Sciatic nerve (tissue), 2 donors: ENCODE results near the gene TAS1R1. TPM values are rescaled to one million over a fixed set of nuclear protein-coding genes. Genes with fewer than 3 reads are reported as not detected.
A peak's percentile ranks its signal among the peaks of the same experiment; 100 is the strongest.

ENCODE experiments used
- ATAC-seq: fragments of 200-7000 bp; cut with Tn5 transposase; one replicate; pipeline ENCODE4 v1.9.1; 2020; ENCODE audit warnings: mild to moderate bottlenecking, moderate library complexity
- DNase-seq: peaks from one replicate; pipeline ENCODE4 v3.0.0-alpha.2; 2020; ENCODE audit warnings: low spot score
- intact Hi-C: fragments of 100-400 bp; cut with DNase I; formaldehyde crosslinking; loops from one replicate; pipeline ENCODE4 v1.14.2; 2022
- total RNA-seq: library from RNA; stranded (reverse); fragmentation: NEBNext Ultra II Directional; extraction: Animal tissue kit (Norgen Biotek cat#: 25700); gene quantifications from one replicate; pipeline ENCODE4 v1.2.1, GENCODE V29; 2021
- donor health status: DM: no; HTN: no; CAD: no.
- donor health status: DM: no; HTN: no; CAD: no.

Gene TAS1R1
- total RNA-seq, 1 donor from 2014 or later = not detected

DNA sequence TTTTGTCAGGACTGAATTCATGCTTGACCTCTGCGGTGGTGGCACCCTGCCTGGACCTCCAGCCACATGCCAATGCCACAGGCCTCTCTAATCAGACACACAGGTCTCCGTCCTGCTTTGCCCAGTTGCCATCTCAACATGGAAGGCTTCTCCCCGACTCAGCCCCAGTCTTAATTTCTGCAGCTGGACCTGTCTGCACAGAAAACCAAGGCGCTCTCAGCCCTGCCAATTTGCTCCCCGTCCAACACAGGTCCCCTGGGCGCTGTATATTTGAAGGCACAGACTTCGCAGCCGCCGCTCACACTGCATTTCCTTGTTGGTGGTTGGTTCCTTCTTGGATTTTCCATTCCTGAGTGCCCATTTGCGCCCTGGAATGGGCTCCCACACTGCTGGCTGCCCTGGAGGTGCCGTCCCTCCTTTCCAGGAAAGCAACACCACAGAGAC lies 35.6 kb upstream of the TAS1R1 start:
- intact Hi-C loops = no loop called here
- DNase-seq (no peak), ATAC-seq (peak; percentile 74)

DNA sequence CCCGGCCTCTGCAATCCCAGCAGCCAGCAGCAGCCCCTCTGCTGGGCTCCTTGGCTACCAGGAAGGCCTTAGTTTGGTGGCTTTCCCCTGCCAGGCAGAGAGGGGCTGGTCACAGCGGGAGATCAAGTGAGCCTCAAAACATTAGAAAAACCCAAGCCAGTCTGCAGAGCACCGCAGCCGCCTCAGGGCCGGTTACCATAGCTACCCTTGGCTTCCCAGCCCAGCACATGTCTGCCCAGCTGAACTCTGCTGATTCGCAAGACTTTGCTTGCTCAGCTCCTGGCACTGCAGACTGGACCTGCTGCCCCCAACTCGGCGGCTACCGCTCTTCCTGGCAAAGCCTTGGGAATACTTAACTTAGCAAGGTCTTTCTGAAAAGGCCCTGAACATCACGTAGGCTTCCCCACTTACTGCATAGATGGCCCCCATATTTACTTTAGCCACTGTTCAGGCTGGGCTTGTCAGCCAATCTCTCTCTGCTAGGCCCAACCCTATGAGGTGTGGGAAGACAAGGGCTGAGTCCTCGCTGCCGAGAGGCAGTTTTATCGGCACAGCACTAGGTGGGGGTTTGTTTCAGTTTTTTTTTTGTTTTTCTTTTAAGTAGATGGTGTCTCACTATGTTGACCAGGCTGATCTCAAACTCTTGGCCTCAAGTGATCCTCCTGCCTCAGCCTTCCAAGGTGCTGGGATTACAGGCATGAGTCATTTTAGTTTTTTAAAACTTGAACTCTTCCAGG lies 35.0 kb upstream of the TAS1R1 start:
- DNase-seq (no peak), ATAC-seq (peak; percentile 91)
- intact Hi-C loops = no loop called here

GRCh38 chr1:6521536-6521935 lies 33.6 kb upstream of the TAS1R1 start:
- ATAC-seq (no peak), DNase-seq (no peak)
- intact Hi-C loops = no loop called here

- intact Hi-C loops = no loop called here
- DNase-seq (no peak), ATAC-seq (peak; percentile 42)
Observed at GRCh38 chr1:6523566-6523965, 31.5 kb upstream of the TAS1R1 start.

- intact Hi-C loops = loop anchor here (5.0 kb wide), 1 partner anchor 321 kb away; no protein-coding TSS in a partner anchor
Observed at GRCh38 chr1:6526316-6526715, 28.8 kb upstream of the TAS1R1 start.

DNA sequence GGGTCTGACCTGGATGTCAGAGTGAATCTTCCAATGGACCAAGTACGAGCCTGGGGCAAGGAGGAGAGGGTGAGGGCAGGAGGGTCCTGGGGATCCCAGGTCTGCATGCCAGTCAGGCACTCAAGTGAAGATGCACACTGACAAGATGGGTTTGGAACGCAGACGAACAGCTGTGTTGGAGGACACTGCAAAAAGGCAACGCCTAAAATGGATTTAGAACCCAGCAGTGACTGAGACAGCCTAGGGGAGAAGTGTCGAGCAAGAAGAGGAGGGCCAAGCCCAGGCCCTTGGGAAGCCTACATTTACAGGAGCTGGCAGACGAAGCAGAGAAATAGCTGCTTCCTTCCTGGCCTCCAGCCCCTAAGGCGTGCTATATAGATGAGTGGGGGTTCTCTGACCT lies 26.6 kb upstream of the TAS1R1 start:
- no peak for DNase-seq
- intact Hi-C loops = loop anchor here (2.0 to 5.0 kb wide), 2 partner anchors 52 to 319 kb away; no protein-coding TSS in a partner anchor
- no peak for ATAC-seq

More at GRCh38 chr1:6526316-6526715, 28.8 kb upstream of the TAS1R1 start:
- DNase-seq (no peak), ATAC-seq (no peak)

DNA sequence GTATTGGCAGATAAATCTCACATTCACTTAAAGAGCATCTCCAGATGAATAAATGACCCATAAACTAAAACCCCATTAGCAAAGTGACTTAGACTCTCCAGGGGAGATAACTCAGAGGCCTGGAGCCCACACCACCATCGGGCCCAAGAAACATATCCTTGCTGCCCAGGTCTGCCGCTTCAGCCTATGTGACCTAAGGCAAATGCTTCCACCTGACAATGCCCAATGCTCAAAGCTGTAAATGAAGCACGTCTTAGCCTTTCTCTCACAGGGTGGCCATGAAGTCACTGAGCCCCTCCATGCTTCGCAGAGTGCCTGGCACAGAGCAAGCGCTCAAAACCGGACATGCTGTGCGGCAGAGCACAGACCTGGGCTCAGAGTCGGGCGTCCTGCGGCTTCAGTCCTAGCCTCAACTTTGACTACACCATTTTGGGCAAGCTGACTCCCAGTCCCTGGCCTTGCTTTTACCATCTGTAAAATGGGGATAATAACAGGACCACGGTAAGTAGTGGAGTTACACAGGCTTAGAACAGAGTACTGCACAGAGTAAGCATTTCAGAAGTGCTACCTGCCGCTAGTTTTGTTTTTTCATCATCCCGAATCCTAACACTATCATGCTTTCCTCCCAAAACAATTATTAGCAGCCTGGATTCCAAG lies 24.5 kb upstream of the TAS1R1 start:
- no peak for ATAC-seq
- DNase-seq = no peak
- intact Hi-C loops = no loop called here

DNA sequence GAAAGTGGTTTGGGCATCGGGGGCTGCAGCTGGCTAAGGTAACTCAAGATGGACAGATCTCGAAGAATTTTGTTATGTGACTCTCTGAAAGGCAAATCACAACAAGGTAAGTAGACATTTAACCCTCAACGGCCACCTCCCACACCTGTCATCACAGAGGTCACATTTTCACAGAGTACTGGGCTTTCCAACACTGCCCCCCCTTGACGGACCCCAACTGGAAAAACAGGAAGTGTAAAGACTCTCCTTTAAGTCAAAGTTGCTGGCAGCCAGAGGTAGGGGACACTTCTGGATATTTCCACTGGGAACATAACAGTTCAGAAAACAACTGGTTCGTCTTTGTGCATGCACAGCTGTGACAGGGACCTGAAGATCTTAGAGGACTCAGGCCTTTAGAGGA lies 23.1 kb upstream of the TAS1R1 start:
- DNase-seq (no peak), ATAC-seq (no peak)
- intact Hi-C loops = no loop called here

DNA sequence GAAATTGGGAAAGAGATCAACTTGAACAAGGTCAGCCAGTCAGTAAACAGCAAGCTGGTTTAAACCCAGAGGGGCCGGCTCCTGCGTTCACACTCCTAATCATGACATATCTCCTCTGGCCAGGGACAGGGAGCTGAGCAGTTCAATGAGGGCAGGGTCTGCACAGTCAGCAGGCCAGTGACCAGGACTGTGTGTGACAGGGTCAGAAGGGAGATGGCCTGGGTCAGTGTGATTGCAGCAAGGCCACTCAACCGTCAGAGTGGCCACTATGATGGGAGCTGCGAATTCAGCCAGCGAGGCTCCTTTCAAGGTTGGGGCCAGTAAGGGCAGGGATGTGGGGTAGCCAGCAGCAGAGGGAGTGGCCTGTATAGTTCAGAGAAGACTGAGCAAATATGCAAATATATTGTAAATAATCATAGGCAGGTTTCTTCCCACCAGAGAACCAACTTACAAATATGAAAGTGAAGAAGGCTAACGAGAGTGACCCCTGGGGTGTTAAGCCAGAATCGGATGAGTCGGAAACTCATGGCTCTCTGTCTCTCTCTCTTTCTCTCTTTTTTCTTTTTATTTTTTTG lies 20.8 kb upstream of the TAS1R1 start:
- ATAC-seq (no peak), DNase-seq (no peak)
- intact Hi-C loops = no loop called here

- ATAC-seq = no peak
- intact Hi-C loops = no loop called here
- DNase-seq = no peak
Observed at GRCh38 chr1:6535214-6535613, 19.9 kb upstream of the TAS1R1 start.

DNA sequence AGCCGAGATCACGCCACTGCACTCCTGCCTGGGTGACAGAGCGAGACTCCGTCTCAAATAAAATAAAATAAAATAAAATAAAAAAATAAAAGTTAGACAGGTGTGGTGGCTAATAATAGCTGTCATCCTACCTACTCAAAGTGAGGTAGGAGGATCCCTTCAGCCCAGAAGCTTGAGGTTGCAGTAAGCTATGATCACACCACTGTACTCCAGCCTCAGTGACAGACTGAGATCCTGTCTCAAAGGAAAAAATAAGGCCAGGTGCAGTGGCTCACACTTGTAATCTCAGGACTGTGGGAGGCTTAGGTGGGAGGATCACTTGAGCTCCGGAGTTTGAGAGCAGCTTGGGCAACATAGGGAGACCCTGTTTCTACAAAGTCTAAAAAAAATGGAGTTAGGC lies 18.8 kb upstream of the TAS1R1 start:
- DNase-seq (no peak), ATAC-seq (no peak)
- intact Hi-C loops = no loop called here

GRCh38 chr1:6538956-6539355 lies 16.2 kb upstream of the TAS1R1 start:
- intact Hi-C loops = no loop called here
- ATAC-seq (no peak), DNase-seq (no peak)

DNA sequence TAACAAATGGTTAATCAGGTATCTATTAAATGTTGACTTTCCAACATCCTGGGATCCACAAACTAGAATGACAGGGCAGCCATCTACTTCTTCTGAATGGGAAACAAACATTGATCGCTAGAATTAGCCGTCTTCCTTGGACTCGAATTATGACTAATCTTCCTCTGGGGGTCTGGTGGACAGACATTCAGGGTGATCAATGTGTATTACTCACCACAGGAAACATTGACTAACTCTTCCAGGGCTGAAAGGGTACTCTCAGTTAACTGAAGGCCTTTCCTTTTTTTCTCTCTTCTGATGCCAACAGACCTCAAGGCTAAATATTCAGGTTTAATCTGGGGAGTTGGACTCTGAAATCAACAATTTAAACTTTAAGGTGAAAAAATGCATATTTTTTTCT lies 10.3 kb upstream of the TAS1R1 start:
- no peak for DNase-seq
- intact Hi-C loops = no loop called here
- ATAC-seq = no peak

DNA sequence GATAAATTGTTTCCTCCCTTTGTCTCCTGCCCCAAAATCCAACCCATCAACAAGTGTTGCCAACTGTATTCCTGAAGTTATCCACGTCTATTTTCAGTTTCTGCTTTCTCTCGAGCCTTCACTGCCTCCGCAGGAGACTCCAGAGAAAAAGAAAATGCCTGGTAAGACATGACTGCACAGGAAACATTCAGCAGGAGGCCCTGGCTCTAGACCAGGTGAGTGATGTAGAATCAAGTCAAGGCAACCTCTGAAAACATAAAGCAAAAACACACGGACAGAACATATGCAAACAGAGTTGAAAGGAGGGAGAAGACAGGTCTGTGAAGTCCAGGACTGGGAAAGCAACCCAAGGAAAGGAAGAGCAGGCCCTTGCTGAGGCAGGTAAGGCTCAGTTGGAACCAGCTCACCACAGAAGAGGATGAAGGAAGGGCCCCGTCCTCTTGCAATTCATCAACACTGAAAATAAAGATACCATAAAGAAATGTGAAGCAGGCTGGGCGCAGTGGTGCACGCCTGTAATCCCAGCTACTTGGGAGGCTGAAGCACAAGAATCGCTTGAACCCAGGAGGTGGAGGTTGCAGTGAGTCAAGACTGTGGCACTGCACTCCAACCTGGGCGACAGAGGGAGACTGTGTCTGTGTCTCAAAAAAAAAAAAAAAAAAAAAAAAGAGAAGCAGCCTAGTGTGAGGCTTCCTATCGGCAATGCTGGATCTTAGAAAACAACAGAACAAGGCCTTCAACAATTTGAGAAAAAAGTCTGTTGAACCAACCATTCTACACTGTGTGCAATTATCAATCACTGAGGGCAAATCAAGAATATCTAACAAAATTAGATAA lies 9.6 kb upstream of the TAS1R1 start:
- no peak for ATAC-seq
- intact Hi-C loops = no loop called here
- DNase-seq = no peak

GRCh38 chr1:6546326-6546725 lies 8.8 kb upstream of the TAS1R1 start:
- no peak for ATAC-seq
- intact Hi-C loops = no loop called here
- no peak for DNase-seq

GRCh38 chr1:6547301-6547700 lies 7.8 kb upstream of the TAS1R1 start:
- DNase-seq (no peak), ATAC-seq (no peak)
- intact Hi-C loops = no loop called here

- intact Hi-C loops = loop anchor here (10.0 kb wide), 1 partner anchor 91 kb away; no protein-coding TSS in a partner anchor
- ATAC-seq = peak; percentile 98
Observed at GRCh38 chr1:6554031-6554906, 838 bp upstream of the TAS1R1 start, which contains the start of gene NOL9. NOL9 (minus strand) TSS chr1:6554513; CDS start chr1:6554502, 11 bp downstream.

DNA sequence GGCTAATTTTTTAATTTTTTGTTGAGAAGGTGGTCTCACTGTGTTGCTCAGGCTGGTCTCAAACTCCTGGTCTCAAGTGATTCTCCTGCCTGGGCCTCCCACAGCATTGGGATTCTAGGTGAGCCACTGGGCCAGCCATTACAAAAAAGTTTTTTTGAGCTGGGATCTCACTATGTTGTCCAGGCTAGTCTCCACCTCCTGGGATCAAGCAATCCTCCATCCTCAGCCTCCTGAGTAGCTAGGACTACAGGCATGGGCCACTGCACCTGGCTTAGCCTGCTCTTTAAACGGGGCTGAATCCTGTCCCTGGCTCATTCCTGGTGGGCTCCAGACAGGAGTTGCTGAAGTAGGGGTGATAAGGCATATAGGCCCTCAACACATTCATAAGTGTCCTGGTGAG lies 2.5 kb downstream of the TAS1R1 start:
- intact Hi-C loops = loop anchor here (10.0 kb wide), 1 partner anchor 87 kb away; no protein-coding TSS in a partner anchor
- DNase-seq (no peak), ATAC-seq (no peak)

More at GRCh38 chr1:6554031-6554906, 838 bp upstream of the TAS1R1 start, which contains the start of gene NOL9:
- peak; percentile 97 for DNase-seq
